Measurements from ENCODE around the gene PNPLA7. TPM values are rescaled to one million over a fixed set of nuclear protein-coding genes. Genes with fewer than 3 reads are reported as not detected.
"Not testable (repeated sequence)": the region's sequence is repeated elsewhere in the genome, so short reads cannot be mapped to it uniquely, and the experiment has no call there.

PNPLA7 gene
- total RNA-seq, 1 experiment from 2014 or later = 0.77 TPM

GRCh38 chr9:137538058-137538457, 12.1 kb downstream of the PNPLA7 start:
- Histone ChIP-seq H3K27me3 (ENCODE audit: low read length) (no peaks in the 10 kb centered on the region), H3K4me3 (ENCODE audit: low read length) (no peak overlapping the region), H2AFZ (ENCODE audit: low read length) (no peak overlapping the region), H3K27ac (ENCODE audit: low read length) (no peak overlapping the region), H3K9me3 (ENCODE audit: low read length) (no peaks in the 10 kb centered on the region), H3F3A (ENCODE audit: low read length, unreplicated experiment) (no peaks in the 10 kb centered on the region), H3K4me2 (ENCODE audit: low read length) (no peak overlapping the region), H3K9me2 (replicated peaks; ENCODE audit: low read length) (no peaks in the 10 kb centered on the region), H3K36me3 (ENCODE audit: low read depth, low read length) (no peaks in the 10 kb centered on the region), H4K20me1 (ENCODE audit: low read length) (no peaks in the 10 kb centered on the region), H3K79me2 (ENCODE audit: low read length) (no peaks in the 10 kb centered on the region), H3K4me1 (ENCODE audit: insufficient read depth, low read length) (peaks cover 7% of the 10 kb centered on the region), H3K9ac (ENCODE audit: low read length) (no peak overlapping the region)
- DNase-seq = no peak
- ATAC-seq = no peak
- no TSS peak for BruUV-seq (replicated peaks)
- intact Hi-C loops (cut with micrococcal nuclease) = no loop called here
- no peak for TF ChIP-seq EZH2 (IDR thresholded peaks at IDR 0.05; ENCODE audit: low read length, unreplicated experiment)
- TF ChIP-seq EZH2phosphoT487 (IDR thresholded peaks at IDR 0.05; ENCODE audit: borderline replicate concordance, low read length) = no peak
- no peak for TF ChIP-seq CTCF (conservative IDR thresholded peaks at IDR 0.05; ENCODE audit: low read depth, low read length)
- CTCF ChIA-PET = no interaction called here
- POLR2A ChIA-PET (ENCODE audit: unreplicated experiment) = no interaction called here

GRCh38 chr9:137536594-137537131, 13.5 kb downstream of the PNPLA7 start:
- H3K4me1 ChIP-seq (ENCODE audit: insufficient read depth, low read length); H3K4me3 ChIP-seq (ENCODE audit: low read length); POLR2A ChIA-PET (ENCODE audit: unreplicated experiment); H3K27ac ChIP-seq (ENCODE audit: low read length); H3K36me3 ChIP-seq (ENCODE audit: low read depth, low read length); H4K20me1 ChIP-seq (ENCODE audit: low read length); H3F3A ChIP-seq (ENCODE audit: low read length, unreplicated experiment); H3K27me3 ChIP-seq (ENCODE audit: low read length); H3K9me2 ChIP-seq (replicated peaks; ENCODE audit: low read length); ATAC-seq; intact Hi-C loops (cut with micrococcal nuclease); BruUV-seq (replicated peaks); H3K79me2 ChIP-seq (ENCODE audit: low read length); DNase-seq; H3K4me2 ChIP-seq (ENCODE audit: low read length); H2AFZ ChIP-seq (ENCODE audit: low read length); H3K9ac ChIP-seq (ENCODE audit: low read length); H3K9me3 ChIP-seq (ENCODE audit: low read length); CTCF ChIA-PET: not testable (repeated sequence)

GRCh38 chr9:137535120-137535428, 15.1 kb downstream of the PNPLA7 start:
- peak overlapping the region; percentile 75 for H2AFZ ChIP-seq (ENCODE audit: low read length)
- no peak overlapping the region for H3K4me3 ChIP-seq (ENCODE audit: low read length)
- BruUV-seq (replicated peaks) = no TSS peak
- no peaks in the 10 kb centered on the region for H4K20me1 ChIP-seq (ENCODE audit: low read length)
- no peaks in the 10 kb centered on the region for H3F3A ChIP-seq (ENCODE audit: low read length, unreplicated experiment)
- no peaks in the 10 kb centered on the region for H3K36me3 ChIP-seq (ENCODE audit: low read depth, low read length)
- intact Hi-C loops (cut with micrococcal nuclease) = loop anchor here (1.0 kb wide), 1 partner anchor 16 kb away; the partner anchor contains the start of gene MRPL41
- no peak overlapping the region for H3K4me2 ChIP-seq (ENCODE audit: low read length)
- no peak overlapping the region for H3K9ac ChIP-seq (ENCODE audit: low read length)
- peaks cover 7% of the 10 kb centered on the region for H3K4me1 ChIP-seq (ENCODE audit: insufficient read depth, low read length)
- no peaks in the 10 kb centered on the region for H3K9me2 ChIP-seq (replicated peaks; ENCODE audit: low read length)
- ChIA-PET CTCF (interaction anchor here (0.5 to 1.5 kb wide), 6 partner anchors 10 to 136 kb away, joined by 3 to 10 read pairs (median 6); partner anchors contain the start of gene PNPLA7), POLR2A (ENCODE audit: unreplicated experiment) (no interaction called here)
- no peaks in the 10 kb centered on the region for H3K27me3 ChIP-seq (ENCODE audit: low read length)
- H3K27ac ChIP-seq (ENCODE audit: low read length) = no peak overlapping the region
- DNase-seq (no peak), ATAC-seq (no peak)
- TF ChIP-seq EZH2phosphoT487 (IDR thresholded peaks at IDR 0.05; ENCODE audit: borderline replicate concordance, low read length) = no peak
- no peak for TF ChIP-seq CTCF (conservative IDR thresholded peaks at IDR 0.05; ENCODE audit: low read depth, low read length)
- no peak for TF ChIP-seq EZH2 (IDR thresholded peaks at IDR 0.05; ENCODE audit: low read length, unreplicated experiment)
- no peaks in the 10 kb centered on the region for H3K79me2 ChIP-seq (ENCODE audit: low read length)
- no peaks in the 10 kb centered on the region for H3K9me3 ChIP-seq (ENCODE audit: low read length)
